D721Med (cell line): ENCODE results near the gene INAFM1.
"Not testable (repeated sequence)": the region's sequence is repeated elsewhere in the genome, so short reads cannot be mapped to it uniquely, and the experiment has no call there.

Experiments used
- DNase-seq: peaks from one replicate; pipeline ENCODE4 v3.0.0; 2011; ENCODE audit warnings: low spot score; ENCODE audit not compliant: insufficient read length
- FAIRE-seq: peaks from 2 replicates; lab custom pipeline; 2011; peaks lifted over from hg19 to GRCh38; lab: Jason Lieb, UNC
- CTCF ChIP-seq: IDR thresholded peaks from 2 replicates; pipeline ENCODE4 v1.5.1; 2012; ENCODE audit warnings: mild to moderate bottlenecking, control low read depth; ENCODE audit not compliant: insufficient read depth; ENCODE audit errors: missing control alignments

The INAFM1 gene

GRCh38 chr19:47243364-47243775 is 31.3 kb upstream of the INAFM1 start:
- FAIRE-seq (no peak), DNase-seq (no peak)
- TF ChIP-seq CTCF: no peak

- FAIRE-seq (no peak), DNase-seq (no peak)
- TF ChIP-seq CTCF: peak; percentile 90
Observed at GRCh38 chr19:47243776-47244547, 30.7 kb upstream of the INAFM1 start.

GRCh38 chr19:47247308-47247990 is 27.2 kb upstream of the INAFM1 start:
- FAIRE-seq (no peak), DNase-seq (no peak)
- peak; percentile 91 for TF ChIP-seq CTCF

- DNase-seq, FAIRE-seq: not testable (repeated sequence)
Observed at GRCh38 chr19:47253016-47253415, 21.7 kb upstream of the INAFM1 start.

- no peak for FAIRE-seq
Observed at GRCh38 chr19:47253467-47253881, 21.2 kb upstream of the INAFM1 start.

GRCh38 chr19:47253970-47254369 is 20.7 kb upstream of the INAFM1 start:
- DNase-seq: no peak
- no peak for TF ChIP-seq CTCF
- no peak for FAIRE-seq

More at GRCh38 chr19:47253467-47253881, 21.2 kb upstream of the INAFM1 start:
- no peak for DNase-seq
- TF ChIP-seq CTCF: no peak

- no peak for TF ChIP-seq CTCF
- peak; percentile 81 for DNase-seq
- no peak for FAIRE-seq
Observed at GRCh38 chr19:47255879-47256692, 18.6 kb upstream of the INAFM1 start, which contains the start of gene CCDC9. Gene CCDC9 (plus strand): TSS chr19:47256525. CDS start chr19:47258401, 1,876 bp downstream.
